GM18861 (cell line): ENCODE measurements around the gene POU5F2.

Experiments
- ATAC-seq: cut with Tn5 transposase; IDR thresholded peaks from one replicate; pipeline ENCODE4 v1.9.1; 2021; ENCODE audit not compliant: unreplicated experiment

The POU5F2 gene

DNA sequence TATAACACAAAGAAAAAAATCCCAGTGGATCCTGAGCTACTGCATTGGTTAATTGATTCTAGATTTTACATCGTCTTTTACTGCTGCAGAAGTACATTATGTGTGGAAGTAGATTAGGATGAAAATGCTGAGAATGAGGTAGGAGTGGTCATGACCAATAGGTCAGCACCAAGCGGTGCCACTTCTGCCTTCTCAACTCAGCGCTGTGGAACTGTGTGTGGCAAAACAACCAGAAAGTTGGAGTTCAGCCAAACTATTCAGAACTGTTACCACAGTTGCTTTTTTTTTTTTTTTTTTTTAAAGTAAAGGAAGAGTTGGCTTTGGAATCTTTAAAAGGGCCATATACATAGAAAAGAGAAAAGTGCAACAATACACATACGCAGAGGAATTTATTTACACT is 24.2 kb downstream of the POU5F2 start:
- ATAC-seq, result no peak

DNA sequence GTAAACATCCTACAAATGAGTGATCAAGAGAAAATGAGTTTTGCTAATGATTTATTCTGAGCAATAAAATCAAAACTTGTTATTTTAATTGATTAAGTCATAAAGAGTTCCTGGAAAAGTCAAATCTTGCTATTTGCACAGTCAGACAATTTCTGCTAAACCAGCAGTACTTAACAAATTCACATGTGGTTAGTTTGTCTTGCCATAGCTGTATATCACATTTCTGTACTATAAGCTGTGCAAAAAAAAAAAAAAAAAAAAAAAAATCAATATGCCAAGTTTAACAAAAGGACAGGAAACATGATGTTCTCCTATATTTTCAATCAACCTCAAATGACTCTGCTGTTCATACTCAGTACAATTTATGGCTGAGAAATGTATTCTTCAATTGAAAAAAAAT is 24.9 kb downstream of the POU5F2 start:
- no peak for ATAC-seq

DNA sequence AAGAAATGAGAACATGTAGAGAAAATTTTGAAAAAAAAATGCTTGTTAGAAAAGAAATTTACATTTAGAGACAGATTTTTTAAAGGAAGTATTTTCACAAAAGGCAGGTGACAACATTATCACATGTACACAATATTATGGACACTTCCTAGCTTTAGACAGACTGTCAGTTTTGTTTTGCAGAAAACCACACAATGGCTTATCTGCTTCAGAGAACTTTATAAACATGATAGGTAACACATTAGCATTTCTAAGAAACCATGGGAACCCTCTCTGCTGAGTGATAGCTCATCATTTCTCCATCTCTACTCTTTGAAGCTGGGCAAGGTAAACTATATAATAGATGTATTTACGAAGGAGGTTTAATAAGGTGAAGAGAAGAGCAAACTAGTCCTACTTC is 25.6 kb downstream of the POU5F2 start:
- ATAC-seq, result no peak

DNA sequence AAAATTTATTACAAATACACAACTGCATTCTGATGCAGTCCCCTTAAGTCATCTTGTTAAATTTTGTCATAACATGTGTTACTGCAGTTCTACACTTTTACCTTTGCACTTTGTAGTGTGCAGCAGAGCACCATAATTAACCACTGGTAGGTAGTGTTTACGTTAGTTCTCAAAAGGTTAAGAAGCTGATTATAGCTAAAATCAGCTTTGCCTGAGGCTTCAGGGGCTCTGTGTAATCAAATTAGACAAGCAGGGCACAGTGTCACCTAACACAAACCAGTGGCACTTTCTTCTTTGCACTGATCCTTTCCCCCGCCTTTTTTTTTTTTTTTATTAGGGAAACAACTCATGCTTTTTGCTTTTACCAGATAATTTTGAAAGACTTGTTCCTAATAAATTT is 26.1 kb downstream of the POU5F2 start:
- no peak for ATAC-seq

DNA sequence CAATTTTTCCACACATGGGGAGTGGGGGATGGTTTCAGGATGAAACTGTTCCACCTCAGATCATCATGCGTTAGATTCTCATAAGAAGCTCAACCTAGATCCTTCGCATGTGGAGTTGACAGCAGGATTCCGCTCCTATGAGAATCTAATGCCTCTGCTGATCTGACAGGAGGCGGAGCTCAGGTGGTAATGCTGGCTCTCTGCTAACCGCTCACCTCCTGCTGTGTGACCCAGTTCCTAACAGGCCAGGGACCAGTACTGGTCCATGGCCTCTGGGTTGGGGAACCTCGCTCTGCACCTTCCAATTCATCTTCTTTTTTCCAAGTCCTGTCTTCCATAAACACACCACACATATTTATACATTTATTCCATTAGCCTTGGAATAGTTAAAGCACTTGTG is 33.0 kb downstream of the POU5F2 start:
- ATAC-seq, result no peak

DNA sequence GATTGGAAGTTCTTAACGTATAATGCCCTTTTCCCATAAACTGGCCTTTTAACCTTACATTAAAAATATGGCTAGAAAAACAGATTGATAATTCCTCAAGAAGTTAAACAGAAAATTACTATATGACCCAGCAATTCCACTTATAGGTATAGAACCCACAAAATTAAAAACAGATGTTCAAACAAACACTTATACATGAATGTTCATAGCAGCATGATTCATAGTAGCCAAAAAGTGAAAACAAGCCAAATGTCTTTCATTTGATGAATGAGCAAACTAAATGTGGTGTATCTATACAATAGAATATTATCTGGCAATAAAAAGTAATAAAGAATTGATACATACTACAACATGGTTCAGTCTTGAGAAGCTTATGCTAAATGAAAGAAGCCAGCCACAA is 35.5 kb downstream of the POU5F2 start:
- no peak for ATAC-seq

DNA sequence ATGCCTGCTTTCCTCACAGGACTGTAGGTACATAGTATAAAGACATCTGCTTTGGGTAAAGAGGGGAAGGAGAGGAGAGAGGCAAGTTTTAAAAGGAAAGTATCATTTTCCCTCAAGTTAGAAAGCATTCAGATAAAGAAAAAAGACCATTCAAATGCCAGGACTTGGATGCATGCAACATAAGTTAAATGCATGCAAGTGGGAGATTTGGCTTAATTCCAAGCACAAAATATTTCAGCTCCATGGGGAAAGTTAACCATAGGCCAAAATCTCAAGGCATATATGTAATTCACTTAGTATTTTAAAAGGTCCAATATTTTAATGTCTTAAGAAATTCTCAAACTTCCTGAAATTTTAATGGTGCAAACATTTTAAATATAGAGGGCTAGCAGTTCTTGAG is 36.4 kb downstream of the POU5F2 start:
- ATAC-seq, result no peak

DNA sequence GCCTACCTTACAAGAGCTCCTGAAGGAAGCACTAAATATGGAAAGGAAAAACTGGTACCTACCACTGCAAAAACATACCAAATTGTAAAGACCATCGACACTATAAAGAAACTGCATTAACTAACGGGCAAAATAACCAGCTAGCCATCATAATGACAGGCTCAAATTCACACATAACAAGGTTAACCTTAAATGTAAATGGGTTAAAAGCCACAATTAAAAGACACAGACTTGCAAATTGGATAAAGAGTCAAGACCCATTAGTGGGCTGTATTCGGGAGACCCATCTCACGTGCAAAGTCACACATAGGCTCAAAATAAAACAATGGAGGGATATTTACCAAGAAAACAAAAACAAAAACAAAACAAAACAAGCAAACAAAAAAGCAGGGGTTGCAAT is 49.4 kb downstream of the POU5F2 start:
- ATAC-seq, result no peak
